HG03457 (cell line): ENCODE measurements around the gene MLST8.
A peak's percentile ranks its signal among the peaks of the same experiment; 100 is the strongest.
"Not testable (repeated sequence)": the region's sequence is repeated elsewhere in the genome, so short reads cannot be mapped to it uniquely, and the experiment has no call there.

Experiments used
- ATAC-seq: cut with Tn5 transposase; IDR thresholded peaks from one replicate; pipeline ENCODE4 v1.9.1; 2021; ENCODE audit warnings: moderate number of reproducible peaks; ENCODE audit not compliant: unreplicated experiment

The MLST8 gene

DNA sequence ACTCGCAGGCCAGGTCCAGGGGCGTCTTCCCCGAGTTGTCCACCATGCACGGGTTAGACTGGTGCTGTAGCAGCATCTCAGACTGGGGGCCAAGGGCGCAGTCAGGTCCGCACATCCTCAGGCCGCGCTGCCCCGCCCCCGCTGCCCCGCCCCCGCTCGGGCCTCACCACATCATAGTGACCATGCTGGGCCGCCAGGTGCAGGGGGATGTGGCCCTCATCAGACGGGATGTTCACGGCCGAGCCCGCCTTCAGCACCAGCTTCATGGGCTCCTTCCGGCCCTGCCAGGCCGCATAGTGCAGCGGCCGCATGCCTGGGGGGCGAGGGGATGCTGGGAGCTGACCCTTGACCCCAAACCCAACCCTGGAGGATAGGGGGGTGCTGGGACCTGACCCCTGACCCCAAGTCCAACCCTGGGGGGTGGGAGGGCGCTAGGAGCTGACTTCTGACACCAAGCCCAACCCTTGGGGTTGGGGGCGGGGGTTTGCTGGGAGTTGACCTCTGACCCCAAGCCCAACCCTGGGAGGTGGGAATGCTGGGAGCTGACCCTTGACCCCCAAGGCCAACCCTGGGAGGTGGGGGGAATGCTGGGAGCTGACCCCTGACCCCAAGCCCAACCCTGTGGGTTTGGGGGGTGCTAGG lies 15.9 kb upstream of the MLST8 start:
- ATAC-seq, result no peak

DNA sequence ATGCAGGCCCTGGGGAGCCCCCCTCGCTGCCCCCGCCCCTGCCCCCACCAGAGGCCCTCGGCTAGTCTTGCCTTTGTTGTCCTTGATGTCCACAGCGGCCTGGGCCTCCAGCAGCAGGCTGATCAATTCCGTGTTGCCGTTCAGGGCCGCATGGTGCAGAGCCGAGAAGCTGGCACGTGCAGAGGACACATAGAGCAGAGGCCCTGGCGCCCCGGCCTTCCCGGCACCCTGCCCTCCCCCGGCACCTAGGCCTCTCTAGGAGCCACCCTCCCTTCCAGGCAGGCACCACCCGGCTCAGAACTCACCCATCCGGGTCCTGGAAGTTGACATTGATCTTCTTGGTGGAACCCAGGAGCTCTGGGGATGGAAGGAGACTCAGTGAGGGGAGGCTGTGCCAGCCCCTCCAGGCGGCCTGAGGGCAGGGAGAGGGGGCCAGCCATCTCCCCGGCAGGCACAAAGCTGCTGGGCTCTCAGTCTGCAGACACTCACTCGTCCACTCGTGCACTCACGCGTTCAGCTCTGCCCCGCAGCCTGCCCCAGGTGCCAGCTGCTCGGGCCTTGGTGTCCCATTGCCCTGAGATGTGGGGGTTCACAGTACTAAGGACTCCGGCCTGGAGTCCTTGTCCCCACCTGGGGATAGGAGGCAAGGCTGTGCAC lies 15.1 kb upstream of the MLST8 start:
- no peak for ATAC-seq

DNA sequence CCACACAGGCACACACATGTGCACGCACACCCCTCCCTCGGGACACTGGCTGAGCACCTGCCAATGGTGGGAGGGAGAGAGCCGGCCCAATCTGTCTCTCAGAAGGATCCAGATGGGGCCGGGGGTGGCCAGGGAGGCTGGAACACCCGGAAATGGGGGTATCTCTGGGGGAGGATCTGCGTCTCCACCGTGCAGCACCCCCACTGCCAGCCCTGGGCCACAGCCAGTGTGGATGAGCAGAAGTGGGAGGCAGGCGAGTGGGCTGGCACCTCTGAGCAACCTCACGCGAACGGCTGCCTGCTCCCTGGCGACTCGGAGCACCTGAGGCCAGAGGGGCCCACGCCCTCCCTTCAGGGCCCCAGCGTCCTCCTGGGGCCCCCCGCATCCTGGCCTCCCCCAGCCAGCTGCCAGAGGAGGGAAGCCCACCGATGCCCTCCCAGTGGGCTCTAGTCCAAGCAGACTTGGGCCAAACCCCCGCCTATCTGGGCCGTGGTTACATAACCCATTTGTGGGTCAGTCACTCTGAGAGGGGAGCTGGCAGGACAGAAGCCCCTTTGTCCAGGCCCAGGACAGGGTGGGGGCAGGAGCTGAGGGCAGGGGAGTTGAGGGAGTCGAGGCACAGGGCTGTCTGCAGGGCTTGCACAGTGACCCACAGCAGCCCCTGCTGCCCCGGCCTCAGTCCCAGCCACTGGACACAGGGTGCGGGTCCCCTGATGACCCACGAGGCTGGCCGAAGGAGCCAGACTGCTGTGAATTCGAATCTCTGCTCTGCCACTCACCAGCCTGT lies 14.4 kb upstream of the MLST8 start:
- no peak for ATAC-seq

DNA sequence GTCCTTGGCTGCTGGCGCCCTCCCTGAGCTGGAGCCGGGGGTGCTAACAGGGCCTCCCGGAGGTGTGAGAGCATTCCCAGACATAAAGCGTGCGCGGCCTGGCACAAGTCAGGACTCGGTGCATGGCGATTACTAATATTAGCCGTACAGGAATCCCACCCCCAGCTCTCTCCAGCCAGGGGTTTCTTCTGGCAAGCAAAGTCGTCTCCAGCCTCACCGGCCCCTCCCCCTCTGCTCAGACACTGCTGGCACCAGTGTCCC lies 13.9 kb upstream of the MLST8 start:
- ATAC-seq, result no peak

DNA sequence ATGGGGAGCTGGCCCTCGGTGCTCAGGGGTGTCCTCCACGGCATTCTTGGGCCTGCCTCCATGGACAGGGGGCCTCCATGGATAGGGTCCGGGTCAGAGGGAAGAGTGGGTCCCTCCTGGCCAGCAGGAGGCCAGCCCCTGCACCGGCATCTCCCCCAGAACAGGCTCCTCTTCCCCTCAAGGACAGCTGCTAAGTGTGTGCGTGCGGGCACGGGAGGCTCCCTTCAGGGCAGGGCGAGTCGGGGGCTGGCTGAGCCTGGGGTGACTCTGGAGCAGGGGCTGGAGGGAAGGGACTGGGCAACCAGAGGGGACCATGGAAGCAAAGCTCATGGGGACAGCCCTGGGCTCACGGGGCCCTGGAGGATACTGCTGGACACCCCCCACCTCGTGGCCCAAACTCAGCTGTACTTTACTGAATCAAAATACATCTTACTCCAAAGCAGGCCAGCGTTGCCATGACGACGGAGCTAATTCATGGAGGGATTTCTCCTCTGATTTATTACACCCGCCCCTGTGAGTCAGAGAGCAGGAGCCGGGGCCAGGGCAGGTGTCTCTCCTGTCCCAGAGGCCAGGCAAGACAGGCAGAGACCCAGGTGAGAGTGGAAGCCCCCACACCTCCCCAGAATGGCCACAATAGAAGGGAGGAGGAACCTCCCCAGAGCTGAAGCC lies 11.0 kb upstream of the MLST8 start:
- no peak for ATAC-seq

DNA sequence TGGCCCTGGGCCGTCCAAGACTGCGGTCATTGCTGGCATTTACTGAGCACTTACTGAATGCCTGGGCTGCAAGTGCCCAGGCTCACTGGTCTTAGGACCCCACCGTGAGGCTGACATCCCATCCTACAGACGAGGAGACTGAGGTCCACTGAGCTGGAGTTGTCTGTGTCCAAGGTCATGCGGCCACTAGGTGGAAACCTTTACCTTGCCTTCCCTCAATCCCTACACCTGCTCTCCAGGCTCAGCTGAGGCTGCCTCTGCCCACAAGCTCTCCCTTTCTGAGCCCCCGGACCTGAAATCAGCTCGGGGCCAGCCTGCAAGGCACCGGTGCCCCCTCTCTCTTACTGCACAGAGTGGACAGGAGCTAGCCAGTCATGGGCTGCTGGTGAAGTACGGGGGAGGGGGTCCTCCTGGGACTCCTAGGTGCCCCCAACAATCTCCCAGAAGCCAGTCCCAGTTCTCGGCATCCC lies 10.4 kb upstream of the MLST8 start:
- no peak for ATAC-seq

DNA sequence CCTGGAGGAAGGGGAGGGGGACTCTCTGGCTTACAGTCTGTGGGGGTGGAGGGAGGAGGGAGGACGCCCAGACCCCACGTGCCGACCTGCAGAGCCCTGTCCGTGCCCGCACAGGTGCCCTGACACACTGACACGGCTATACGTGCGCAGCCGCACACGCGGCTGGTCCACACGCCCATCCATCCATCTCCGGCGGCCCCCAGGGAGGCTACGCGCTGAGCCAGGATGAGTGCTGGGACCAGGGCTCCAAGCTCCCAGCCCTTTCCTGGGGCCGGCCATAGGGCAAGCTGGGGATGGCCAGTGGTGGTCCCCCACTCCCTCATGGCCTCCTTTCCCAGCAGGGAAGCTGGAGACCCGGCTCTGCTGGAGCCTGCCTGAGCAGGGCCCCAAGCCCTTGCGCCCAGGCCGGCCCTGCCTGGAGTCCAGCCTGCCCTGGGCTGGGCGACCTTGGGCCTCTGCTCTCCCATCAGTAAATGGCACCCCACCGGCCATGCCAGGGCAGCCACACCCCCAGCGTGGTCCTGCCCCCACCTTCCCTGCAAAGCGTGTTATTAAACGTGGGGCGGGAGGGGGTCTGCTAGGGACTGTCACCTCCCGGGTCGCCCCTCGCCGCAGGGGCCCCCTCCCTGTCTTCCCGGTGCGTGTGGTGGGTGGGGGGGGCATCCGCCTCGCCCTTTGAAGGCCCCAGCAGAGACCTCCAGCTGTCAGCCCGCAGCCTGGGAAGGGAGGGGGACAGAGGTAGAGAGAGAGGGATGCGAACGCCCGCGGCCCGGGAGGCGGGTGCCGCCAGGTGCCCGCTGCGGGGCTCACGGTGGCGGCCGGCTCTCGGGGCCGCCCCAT lies 9.7 kb upstream of the MLST8 start:
- ATAC-seq, result no peak

DNA sequence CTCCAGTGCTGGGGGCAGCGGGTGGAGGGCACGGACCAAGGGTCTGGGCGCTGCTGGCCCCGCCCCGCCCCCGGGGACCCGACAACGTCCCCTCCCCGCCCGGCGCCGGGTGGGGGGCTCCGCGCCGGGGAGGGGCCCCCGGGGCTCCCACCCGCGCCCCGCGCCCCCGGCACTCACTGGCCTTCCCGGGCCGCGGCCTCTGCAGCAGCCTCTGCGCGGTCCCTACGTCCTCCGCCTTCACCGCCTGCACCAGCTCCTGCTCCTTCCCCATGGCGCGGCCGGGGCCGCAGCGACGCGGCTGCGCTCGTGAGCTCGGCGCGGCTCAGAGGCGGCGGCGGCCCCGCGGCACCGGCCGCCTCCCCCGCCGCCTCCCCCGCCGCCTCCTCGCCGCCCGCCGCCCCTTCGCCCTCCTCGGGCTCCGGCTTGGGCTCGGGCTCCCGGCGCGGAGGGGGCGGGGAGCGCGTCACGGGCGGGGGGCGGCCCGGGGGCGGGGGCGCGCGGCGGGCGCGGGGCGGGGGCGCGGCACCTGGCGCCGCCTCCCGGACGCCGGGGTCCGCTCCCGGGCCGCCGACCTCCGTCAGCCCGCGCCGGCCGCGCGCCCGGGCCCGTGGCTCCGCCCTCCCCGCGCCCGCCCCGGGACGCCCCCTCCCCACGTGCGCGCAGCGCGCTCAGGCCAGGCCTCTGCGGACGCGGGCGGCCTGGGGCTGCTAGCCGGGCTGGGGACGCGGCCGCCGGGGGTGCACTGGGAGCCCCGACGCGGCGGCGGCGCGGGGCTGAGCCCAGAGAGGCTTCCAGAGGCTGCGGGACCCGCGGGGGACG lies 8.9 kb upstream of the MLST8 start, which contains the start of gene CASKIN1:
Gene CASKIN1, minus strand, starts transcription at position 444 of the 819 bp plus-strand sequence. Its CDS starts 173 bp downstream, at position 271.
- ATAC-seq, result no peak

DNA sequence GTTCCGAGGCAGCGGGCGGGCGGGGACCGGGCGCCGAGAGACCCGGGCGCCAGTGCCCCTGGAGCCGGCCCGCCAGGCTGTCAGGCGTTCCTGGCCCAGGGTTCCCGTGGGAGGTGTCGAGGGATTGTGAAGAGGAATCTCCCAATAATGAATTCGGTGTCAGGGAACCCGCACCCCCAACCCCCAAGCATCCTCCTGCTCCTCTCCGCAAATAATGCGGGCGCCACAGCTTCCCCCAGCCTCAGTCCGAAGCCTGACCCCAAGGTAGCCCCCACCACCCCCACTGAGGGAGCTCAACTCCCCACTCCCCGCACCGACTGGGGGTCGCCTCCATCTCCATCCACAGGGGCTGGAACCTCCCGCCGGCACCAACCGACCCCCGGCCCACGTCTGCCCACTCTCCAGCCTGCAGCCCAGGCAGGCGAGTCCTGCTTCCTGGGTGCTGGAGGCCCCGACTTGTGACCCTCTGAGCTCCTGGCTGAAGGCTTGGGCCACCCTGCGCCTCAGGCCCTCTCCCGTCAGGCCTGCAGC lies 8.2 kb upstream of the MLST8 start:
- no peak for ATAC-seq

DNA sequence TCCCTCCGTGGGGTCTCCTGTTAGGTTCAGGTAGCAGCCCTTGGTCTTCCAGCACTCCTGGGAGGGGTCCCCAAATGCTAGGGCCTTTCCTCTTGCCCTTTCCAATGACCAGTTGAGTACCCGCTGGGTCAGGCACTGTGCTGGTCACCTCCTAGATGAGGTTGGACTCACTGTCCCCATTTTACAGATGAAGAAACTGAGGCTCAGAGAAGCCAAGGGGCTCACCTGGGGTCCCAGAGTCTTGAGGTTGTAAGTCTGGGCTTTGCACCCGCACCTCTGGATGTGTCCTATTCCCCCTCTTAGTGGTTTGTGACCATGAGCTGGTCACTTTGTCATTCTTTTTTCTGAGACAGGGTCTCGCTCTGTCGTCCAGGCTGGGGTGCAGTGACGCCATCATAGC lies 7.5 kb upstream of the MLST8 start:
- no peak for ATAC-seq

DNA sequence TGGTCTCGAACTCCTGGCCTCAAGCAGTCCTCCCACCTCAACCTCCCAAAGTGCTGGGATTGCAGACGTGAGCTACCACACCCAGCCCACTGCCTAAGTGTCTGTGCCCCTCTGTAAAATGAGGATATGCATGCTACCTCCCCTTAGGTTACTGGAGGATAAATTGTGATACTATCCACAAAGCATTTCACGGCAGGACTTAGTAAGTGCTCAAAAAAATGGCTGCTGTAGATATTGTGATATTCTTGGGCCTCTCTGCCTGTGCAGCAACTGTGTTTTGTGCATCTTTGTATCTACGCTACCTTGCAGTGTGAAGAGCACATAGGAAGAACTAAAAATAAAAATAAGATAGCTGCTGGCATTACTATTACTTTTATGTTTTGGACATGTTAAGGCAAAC lies 7.0 kb upstream of the MLST8 start:
- no peak for ATAC-seq

DNA sequence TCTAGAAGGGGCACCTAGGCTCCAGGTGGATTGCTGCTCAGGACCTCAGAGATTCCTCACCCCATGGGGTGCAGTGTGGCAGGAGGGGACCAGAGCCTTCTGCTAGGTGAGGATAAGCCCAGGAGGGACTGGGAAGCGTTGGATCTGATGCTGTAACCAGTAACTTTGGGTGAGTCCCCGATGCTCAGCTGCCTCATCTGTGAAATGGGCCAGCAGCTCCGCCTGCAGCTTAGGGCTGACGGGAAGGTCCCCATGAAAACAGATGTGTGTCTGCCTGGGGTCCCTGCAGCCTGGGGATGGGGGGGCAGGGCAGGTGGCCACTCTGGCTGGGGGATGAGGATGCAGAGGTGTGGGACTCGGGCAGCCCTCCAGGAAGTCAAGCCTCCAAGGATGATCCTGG lies 6.2 kb upstream of the MLST8 start:
- ATAC-seq, result no peak

DNA sequence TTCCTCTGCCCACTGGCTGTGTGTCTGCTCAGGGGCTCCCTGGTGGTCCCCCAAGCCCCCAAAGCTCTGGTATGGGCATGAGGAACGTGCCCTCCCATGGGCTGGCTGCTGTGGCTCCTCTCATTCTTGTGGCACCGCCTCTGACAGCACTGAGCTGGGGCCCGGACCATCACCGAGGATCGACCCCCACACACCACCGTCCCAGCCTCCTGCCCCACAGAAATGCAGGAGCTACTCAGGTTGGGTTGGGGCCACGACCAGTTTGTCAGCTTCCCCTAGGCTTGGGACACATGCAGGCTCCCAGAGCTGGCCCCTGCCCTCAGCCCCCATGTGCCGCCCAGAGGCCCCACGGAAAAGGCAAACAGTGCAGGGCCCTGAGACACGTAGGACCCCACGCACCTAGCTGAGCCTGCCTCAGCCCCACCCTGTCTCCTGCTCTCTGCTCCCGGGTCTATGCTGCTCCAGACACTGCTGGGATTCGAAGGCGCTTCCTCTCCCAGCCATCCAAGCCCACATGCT lies 5.6 kb upstream of the MLST8 start:
- no peak for ATAC-seq

DNA sequence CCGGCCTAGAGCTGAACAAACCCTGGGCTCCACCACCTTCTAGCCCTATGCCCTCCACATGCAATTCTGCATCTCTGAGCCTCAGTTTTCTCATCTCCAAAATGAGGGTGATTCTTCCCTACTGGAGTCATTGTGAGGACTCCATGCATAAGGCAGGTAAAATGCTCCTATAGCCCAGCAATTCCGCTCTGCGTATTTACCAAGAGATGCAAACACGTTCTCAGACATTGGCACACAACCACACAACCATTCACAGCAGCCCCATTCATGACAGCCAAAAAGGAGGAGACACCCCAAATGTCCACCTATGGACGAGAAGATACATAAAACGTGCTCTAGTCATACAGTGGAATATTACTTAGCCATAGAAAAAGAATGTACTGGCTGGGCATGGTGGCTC lies 4.9 kb upstream of the MLST8 start:
- no peak for ATAC-seq

DNA sequence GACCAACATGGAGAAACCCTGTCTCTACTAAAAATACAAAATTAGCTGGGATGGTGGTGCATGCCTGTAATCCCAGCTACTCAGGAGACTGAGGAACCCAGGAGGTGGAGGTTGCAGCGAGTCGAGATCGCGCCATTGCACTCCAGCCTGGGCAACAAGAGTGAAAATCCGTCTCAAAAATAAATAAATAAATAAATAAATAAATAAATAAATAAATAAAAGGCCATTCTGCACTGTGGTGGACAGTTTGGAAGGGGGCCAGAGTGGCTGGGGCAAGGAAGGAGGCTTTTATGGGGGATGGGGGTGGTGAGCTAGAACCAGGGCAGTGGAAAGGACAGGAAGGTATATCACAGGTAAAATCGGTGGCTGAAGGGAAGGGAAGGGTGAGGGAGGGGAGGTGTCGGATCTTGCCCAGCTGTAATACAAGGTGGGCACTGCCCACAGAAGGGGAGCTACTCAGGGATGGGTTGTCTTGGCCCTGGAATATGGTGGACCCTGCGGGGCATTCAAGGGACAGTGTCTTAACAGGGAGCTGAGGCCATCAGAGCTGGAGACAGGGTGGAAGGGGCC lies 2.0 kb upstream of the MLST8 start:
- not testable (repeated sequence) for ATAC-seq

DNA sequence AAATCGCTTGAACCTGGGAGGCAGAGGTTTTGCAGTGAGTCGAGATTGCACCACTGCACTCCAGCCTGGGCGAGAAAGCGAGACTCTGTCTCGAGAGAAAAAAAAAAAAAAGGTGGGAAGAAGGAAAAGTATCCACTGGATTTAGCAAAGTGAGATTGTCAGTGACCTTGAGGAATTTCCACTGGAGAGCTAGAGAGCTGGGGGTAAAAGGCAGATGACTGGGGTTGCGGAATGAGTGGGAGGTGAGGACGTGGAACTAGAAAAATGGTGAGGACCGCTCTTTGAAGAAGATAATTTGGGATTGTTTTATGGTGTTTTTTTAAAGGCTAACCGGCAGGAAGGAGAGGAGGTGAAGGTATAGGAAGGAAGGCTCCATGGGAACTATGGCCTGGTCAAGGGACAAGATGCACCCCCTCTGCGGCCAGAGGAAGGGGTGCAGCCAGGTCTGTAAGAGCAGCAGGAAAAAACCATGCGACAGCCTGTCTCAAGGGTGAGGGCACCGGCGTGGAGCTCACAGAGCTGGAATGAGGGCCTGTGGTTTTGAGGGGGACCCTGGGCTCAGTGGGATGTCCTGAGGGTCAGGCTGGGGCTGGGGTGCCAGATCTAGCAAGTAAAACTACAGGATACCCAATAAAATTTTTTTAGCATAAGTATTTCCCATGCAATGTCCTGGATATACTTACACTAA lies 694 bp upstream of the MLST8 start:
- ATAC-seq, result no peak

DNA sequence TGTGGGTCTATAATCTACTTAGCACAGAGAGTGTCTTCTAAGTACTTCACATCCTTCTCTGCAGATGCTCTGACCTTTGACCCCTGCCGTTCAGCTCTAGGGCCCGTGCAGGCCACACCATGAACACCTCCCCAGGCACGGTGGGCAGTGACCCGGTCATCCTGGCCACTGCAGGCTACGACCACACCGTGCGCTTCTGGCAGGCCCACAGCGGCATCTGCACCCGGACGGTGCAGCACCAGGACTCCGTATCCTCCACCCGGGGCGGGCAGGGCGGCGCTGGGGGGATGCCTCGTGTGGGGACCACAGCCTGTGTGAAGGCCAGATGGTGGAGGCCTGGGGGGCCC lies 686 bp downstream of the MLST8 start:
- peak; percentile 10 for ATAC-seq

DNA sequence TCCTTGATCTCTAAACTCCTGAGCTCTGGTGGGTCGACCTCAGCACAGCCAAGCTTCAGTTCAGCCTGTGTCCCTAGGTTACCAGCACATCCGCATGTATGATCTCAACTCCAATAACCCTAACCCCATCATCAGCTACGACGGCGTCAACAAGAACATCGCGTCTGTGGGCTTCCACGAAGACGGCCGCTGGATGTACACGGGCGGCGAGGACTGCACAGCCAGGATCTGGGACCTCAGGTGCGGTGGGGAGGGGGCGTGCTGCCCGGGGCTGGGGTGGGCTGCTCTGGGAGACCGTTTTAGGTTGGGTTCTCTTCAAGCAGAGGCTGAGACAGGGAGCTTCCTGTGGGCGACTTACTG lies 1.1 kb downstream of the MLST8 start:
- ATAC-seq, result no peak
